ENCODE results near the gene SARDH. TPM values are rescaled to one million over a fixed set of nuclear protein-coding genes. Genes with fewer than 3 reads are reported as not detected.

The SARDH gene
- total and polyA plus RNA-seq, 2 of the 13 experiments (the other 11 are each of a cell fraction or from before 2014, with no cell fraction given): 11.6 to 34.9 TPM

DNA sequence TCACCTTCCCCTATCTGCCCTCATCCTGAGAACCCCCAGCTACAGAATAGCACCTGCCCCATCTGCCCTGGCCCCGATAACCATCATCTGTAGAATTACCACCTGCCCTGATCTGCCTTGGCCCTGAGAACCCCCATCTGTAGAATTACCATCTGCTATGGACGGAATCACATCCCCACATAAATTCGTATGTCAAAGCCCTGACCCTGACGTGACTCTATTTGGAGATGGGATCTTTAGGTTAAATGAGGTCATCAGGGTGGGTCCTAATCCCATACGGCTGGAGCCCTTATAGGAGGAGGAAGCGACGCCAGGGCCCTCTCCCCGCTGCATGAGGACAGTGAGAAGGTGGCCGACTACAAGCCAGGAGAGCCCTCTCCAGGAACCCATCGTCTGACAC, 32.6 kb downstream of the SARDH start:
- TF ChIP-seq, protein P1, sequence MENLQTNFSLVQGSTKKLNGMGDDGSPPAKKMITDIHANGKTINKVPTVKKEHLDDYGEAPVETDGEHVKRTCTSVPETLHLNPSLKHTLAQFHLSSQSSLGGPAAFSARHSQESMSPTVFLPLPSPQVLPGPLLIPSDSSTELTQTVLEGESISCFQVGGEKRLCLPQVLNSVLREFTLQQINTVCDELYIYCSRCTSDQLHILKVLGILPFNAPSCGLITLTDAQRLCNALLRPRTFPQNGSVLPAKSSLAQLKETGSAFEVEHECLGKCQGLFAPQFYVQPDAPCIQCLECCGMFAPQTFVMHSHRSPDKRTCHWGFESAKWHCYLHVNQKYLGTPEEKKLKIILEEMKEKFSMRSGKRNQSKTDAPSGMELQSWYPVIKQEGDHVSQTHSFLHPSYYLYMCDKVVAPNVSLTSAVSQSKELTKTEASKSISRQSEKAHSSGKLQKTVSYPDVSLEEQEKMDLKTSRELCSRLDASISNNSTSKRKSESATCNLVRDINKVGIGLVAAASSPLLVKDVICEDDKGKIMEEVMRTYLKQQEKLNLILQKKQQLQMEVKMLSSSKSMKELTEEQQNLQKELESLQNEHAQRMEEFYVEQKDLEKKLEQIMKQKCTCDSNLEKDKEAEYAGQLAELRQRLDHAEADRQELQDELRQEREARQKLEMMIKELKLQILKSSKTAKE (CRISPR knock-in tag; IDR thresholded peaks at IDR 0.05; ENCODE audit: borderline replicate concordance): no peak
- no peak for TF ChIP-seq ZSCAN9 (CRISPR knock-in tag; IDR thresholded peaks at IDR 0.05; ENCODE audit: borderline replicate concordance)
- no peak for TF ChIP-seq HMGA1 (CRISPR knock-in tag; conservative IDR thresholded peaks at IDR 0.05)
- TF ChIP-seq ZNF205 (CRISPR knock-in tag; IDR thresholded peaks at IDR 0.05): no peak
- TF ChIP-seq, protein P2, sequence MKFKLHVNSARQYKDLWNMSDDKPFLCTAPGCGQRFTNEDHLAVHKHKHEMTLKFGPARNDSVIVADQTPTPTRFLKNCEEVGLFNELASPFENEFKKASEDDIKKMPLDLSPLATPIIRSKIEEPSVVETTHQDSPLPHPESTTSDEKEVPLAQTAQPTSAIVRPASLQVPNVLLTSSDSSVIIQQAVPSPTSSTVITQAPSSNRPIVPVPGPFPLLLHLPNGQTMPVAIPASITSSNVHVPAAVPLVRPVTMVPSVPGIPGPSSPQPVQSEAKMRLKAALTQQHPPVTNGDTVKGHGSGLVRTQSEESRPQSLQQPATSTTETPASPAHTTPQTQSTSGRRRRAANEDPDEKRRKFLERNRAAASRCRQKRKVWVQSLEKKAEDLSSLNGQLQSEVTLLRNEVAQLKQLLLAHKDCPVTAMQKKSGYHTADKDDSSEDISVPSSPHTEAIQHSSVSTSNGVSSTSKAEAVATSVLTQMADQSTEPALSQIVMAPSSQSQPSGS (CRISPR knock-in tag; IDR thresholded peaks at IDR 0.05): no peak
- TF ChIP-seq SKI (IDR thresholded peaks at IDR 0.05; ENCODE audit: partially characterized antibody): no peak
- TF ChIP-seq ZFP41 (CRISPR knock-in tag; IDR thresholded peaks at IDR 0.05; ENCODE audit: borderline replicate concordance): no peak
- TF ChIP-seq, protein P3, sequence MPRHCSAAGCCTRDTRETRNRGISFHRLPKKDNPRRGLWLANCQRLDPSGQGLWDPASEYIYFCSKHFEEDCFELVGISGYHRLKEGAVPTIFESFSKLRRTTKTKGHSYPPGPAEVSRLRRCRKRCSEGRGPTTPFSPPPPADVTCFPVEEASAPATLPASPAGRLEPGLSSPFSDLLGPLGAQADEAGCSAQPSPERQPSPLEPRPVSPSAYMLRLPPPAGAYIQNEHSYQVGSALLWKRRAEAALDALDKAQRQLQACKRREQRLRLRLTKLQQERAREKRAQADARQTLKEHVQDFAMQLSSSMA (CRISPR knock-in tag; IDR thresholded peaks at IDR 0.05): no peak
- TF ChIP-seq, protein P4, sequence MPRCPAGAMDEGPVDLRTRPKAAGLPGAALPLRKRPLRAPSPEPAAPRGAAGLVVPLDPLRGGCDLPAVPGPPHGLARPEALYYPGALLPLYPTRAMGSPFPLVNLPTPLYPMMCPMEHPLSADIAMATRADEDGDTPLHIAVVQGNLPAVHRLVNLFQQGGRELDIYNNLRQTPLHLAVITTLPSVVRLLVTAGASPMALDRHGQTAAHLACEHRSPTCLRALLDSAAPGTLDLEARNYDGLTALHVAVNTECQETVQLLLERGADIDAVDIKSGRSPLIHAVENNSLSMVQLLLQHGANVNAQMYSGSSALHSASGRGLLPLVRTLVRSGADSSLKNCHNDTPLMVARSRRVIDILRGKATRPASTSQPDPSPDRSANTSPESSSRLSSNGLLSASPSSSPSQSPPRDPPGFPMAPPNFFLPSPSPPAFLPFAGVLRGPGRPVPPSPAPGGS (CRISPR knock-in tag; IDR thresholded peaks at IDR 0.05): no peak
- TF ChIP-seq ZNF557 (CRISPR knock-in tag; IDR thresholded peaks at IDR 0.05): no peak
- TF ChIP-seq, protein P5, sequence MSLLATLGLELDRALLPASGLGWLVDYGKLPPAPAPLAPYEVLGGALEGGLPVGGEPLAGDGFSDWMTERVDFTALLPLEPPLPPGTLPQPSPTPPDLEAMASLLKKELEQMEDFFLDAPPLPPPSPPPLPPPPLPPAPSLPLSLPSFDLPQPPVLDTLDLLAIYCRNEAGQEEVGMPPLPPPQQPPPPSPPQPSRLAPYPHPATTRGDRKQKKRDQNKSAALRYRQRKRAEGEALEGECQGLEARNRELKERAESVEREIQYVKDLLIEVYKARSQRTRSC (CRISPR knock-in tag; IDR thresholded peaks at IDR 0.05; ENCODE audit: low read depth): no peak
- no peak for TF ChIP-seq SAFB2 (CRISPR knock-in tag; IDR thresholded peaks at IDR 0.05; ENCODE audit: borderline replicate concordance, low read depth)
- TF ChIP-seq GLI4 (CRISPR knock-in tag; IDR thresholded peaks at IDR 0.05; ENCODE audit: borderline replicate concordance): no peak
- TF ChIP-seq HNF4G (IDR thresholded peaks at IDR 0.05; ENCODE audit: borderline replicate concordance, low read depth, low read length): no peak
- TF ChIP-seq HNF4G (CRISPR knock-in tag; IDR thresholded peaks at IDR 0.05; ENCODE audit: borderline replicate concordance, low read depth): no peak
- no peak for TF ChIP-seq ZNF839 (CRISPR knock-in tag; IDR thresholded peaks at IDR 0.05; ENCODE audit: borderline replicate concordance)
- TF ChIP-seq, protein P6, sequence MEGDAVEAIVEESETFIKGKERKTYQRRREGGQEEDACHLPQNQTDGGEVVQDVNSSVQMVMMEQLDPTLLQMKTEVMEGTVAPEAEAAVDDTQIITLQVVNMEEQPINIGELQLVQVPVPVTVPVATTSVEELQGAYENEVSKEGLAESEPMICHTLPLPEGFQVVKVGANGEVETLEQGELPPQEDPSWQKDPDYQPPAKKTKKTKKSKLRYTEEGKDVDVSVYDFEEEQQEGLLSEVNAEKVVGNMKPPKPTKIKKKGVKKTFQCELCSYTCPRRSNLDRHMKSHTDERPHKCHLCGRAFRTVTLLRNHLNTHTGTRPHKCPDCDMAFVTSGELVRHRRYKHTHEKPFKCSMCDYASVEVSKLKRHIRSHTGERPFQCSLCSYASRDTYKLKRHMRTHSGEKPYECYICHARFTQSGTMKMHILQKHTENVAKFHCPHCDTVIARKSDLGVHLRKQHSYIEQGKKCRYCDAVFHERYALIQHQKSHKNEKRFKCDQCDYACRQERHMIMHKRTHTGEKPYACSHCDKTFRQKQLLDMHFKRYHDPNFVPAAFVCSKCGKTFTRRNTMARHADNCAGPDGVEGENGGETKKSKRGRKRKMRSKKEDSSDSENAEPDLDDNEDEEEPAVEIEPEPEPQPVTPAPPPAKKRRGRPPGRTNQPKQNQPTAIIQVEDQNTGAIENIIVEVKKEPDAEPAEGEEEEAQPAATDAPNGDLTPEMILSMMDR (CRISPR knock-in tag; IDR thresholded peaks at IDR 0.05): no peak
- no peak for ATAC-seq
- Histone ChIP-seq H3K9me3 (ENCODE audit: low read length) (no peaks in the 10 kb centered on the region), H2AFZ (ENCODE audit: low read length) (no peak overlapping the region), H3K36me3 (replicated peaks in 1 of 2; ENCODE audit: control insufficient read depth in 1 of 2, insufficient read depth in 2 of 2, low read length in 2 of 2) (peaks cover 4 to 7% of the 10 kb centered on the region in 2 experiments; a peak in 2 of 5 replicates), H3K27me3 (ENCODE audit: control insufficient read depth in 1 of 2, insufficient read depth in 2 of 2, low read length in 2 of 2) (no peaks in the 10 kb centered on the region), H3K9ac (ENCODE audit: insufficient read depth, low read depth, low read length) (no peak overlapping the region), H3K4me3 (replicated peaks in 1 of 3; ENCODE audit: insufficient read depth in 1 of 3, low read depth in 2 of 3, low read length in 3 of 3) (no peak overlapping the region), H3K4me2 (ENCODE audit: low read depth, low read length) (no peak overlapping the region), H4K20me1 (ENCODE audit: insufficient read depth, low read length) (no peaks in the 10 kb centered on the region), H3K4me1 (ENCODE audit: insufficient read depth, low read length) (no peaks in the 10 kb centered on the region), H3K27ac (ENCODE audit: extremely low read length, insufficient read depth, low read length) (no peak overlapping the region), H3K79me2 (ENCODE audit: insufficient read depth, low read length) (no peaks in the 10 kb centered on the region)
- 93% methylated on average over 10 of the region's 10 CpGs for WGBS (ENCODE audit: low lambda C conversion rate)
- ChIA-PET CTCF (ENCODE audit: low intra/inter-chr PET ratio, low total read pairs) (no interaction called here), POLR2A (interaction anchor here (1.1 kb wide), 1 partner anchor 9 kb away, joined by 3 read pairs; no protein-coding TSS in a partner anchor)
- FAIRE-seq: no peak
- intact Hi-C loops (cut with micrococcal nuclease; ENCODE audit: unreplicated experiment) (no loop called here), in situ Hi-C loops (cut with HindIII; ENCODE audit: extremely low pct_ligation_motif_present, low pct_unique_long_range_greater_than_20kb) (no loop called here)
- DNase-seq (ENCODE audit: low spot score): no peak
- BruUV-seq (replicated peaks): no TSS peak
